ENCODE measurements around the gene DGUOK.

The DGUOK gene

DNA sequence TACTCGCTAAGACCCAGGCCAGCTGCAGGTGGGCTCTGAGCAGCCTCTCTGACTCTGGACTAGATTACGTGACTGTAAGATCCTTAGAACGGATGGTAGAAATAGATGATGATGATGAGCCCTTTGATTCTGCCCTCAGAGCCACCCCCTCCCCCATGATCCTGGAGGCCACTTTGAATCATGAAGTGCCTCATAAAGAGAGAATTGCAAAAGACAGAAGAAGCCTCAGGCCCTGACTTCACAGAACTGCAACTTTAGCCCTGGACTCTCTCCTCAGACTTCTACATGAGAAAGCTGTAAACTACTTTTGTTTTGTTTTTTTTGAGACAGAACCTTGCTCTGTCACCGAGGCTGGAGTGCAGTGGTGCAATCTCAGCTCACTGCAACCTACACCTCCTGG is 42.7 kb downstream of the DGUOK start:
- no peak overlapping the region for H3K4me3 Mint-ChIP-seq
- H3K4me1 Mint-ChIP-seq: peaks cover 40% of the 10 kb centered on the region
- no peak for ATAC-seq (replicated peaks; ENCODE audit: extremely low read depth, poor library complexity, severe bottlenecking)

GRCh38 chr2:73970141-73970803 is 43.6 kb downstream of the DGUOK start:
- peaks cover 33% of the 10 kb centered on the region for H3K4me1 Mint-ChIP-seq
- ATAC-seq (replicated peaks; ENCODE audit: extremely low read depth, poor library complexity, severe bottlenecking): peak; percentile 8
- H3K9me3 Mint-ChIP-seq: no peaks in the 10 kb centered on the region
- H3K27ac Mint-ChIP-seq (ENCODE audit: low read depth): peak overlapping the region; percentile 95
- H3K36me3 Mint-ChIP-seq (ENCODE audit: insufficient read depth): peaks cover 7% of the 10 kb centered on the region
- DNase-seq (ENCODE audit: low spot score in 2 of 2): no peak
- no peaks in the 10 kb centered on the region for H3K27me3 Mint-ChIP-seq
- H3K4me3 Mint-ChIP-seq: peak overlapping the region; percentile 69

More for the DNA sequence above, 42.7 kb downstream of the DGUOK start:
- DNase-seq (ENCODE audit: low spot score in 2 of 2): no peak
- Mint-ChIP-seq H3K27ac (ENCODE audit: low read depth) (peak overlapping the region; percentile 95), H3K27me3 (no peaks in the 10 kb centered on the region), H3K36me3 (ENCODE audit: insufficient read depth) (peaks cover 7% of the 10 kb centered on the region), H3K9me3 (no peaks in the 10 kb centered on the region)

GRCh38 chr2:73970850-73971471 is 44.3 kb downstream of the DGUOK start:
- H3K9me3 Mint-ChIP-seq: no peaks in the 10 kb centered on the region
- no peaks in the 10 kb centered on the region for H3K27me3 Mint-ChIP-seq
- H3K27ac Mint-ChIP-seq (ENCODE audit: low read depth): peak overlapping the region; percentile 95
- H3K4me1 Mint-ChIP-seq: peaks cover 33% of the 10 kb centered on the region
- peaks cover 7% of the 10 kb centered on the region for H3K36me3 Mint-ChIP-seq (ENCODE audit: insufficient read depth)
- peak overlapping the region; percentile 69 for H3K4me3 Mint-ChIP-seq
- ATAC-seq (replicated peaks; ENCODE audit: extremely low read depth, poor library complexity, severe bottlenecking) (peak; percentile 82), DNase-seq (ENCODE audit: low spot score in 2 of 2) (peak in 1 of 2 donors; percentile 49)

- DNase-seq (ENCODE audit: low spot score in 2 of 2): no peak
- no peaks in the 10 kb centered on the region for H3K27me3 Mint-ChIP-seq
- H3K4me3 Mint-ChIP-seq: no peak overlapping the region
- H3K27ac Mint-ChIP-seq (ENCODE audit: low read depth): no peak overlapping the region
- H3K4me1 Mint-ChIP-seq: peaks cover 32% of the 10 kb centered on the region
- no peak for ATAC-seq (replicated peaks; ENCODE audit: extremely low read depth, poor library complexity, severe bottlenecking)
- peaks cover 8% of the 10 kb centered on the region for H3K36me3 Mint-ChIP-seq (ENCODE audit: insufficient read depth)
- H3K9me3 Mint-ChIP-seq: no peaks in the 10 kb centered on the region
Measured at GRCh38 chr2:73971722-73972121, 45.0 kb downstream of the DGUOK start.

DNA sequence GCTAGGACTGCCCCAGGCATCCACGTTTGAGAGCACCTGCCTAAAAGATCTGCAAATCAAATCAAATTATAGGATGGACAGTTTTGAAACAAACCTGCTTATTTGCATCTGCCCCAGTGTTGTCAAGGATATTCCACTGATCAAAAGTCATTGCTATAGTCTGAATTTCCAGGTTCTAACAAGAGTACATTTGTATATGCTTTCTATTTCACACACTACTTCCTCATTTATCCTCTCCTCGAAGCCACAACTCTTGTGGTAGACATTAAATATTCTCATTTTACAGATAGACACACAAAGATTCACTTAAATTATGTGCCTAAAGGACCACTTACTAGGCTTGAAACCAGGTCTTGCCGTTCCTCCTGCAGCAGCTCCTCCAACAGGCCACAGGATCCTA is 46.2 kb downstream of the DGUOK start:
- H3K36me3 Mint-ChIP-seq (ENCODE audit: insufficient read depth): peaks cover 9% of the 10 kb centered on the region
- no peak overlapping the region for H3K4me3 Mint-ChIP-seq
- H3K27me3 Mint-ChIP-seq: no peaks in the 10 kb centered on the region
- no peaks in the 10 kb centered on the region for H3K9me3 Mint-ChIP-seq
- peak overlapping the region; percentile 38 for H3K27ac Mint-ChIP-seq (ENCODE audit: low read depth)
- peaks cover 28% of the 10 kb centered on the region for H3K4me1 Mint-ChIP-seq
- DNase-seq (ENCODE audit: low spot score in 2 of 2): no peak
- no peak for ATAC-seq (replicated peaks; ENCODE audit: extremely low read depth, poor library complexity, severe bottlenecking)

DNA sequence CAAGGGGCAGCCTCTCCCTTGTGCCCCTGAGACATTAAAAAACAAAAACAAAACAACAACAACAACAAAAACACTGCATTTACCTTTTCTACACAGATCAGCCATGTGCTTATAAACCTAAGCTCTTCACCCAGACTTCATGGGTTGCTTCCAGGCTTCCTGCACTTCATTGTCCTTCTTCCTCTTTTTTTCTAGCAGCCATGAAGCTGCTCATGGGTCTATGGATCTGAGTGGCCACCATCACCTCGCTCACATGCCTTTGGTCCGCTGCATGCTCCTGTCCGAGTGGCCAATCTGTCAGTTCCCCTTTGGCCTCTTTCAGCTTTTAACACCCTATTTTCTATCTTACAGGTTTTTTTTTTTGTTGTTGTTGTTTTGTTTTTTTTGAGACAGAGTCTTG is 49.1 kb downstream of the DGUOK start:
- H3K27ac Mint-ChIP-seq (ENCODE audit: low read depth): no peak overlapping the region
- H3K36me3 Mint-ChIP-seq (ENCODE audit: insufficient read depth): peaks cover 6% of the 10 kb centered on the region
- peaks cover 31% of the 10 kb centered on the region for H3K4me1 Mint-ChIP-seq
- no peaks in the 10 kb centered on the region for H3K9me3 Mint-ChIP-seq
- H3K4me3 Mint-ChIP-seq: no peak overlapping the region
- ATAC-seq (replicated peaks; ENCODE audit: extremely low read depth, poor library complexity, severe bottlenecking) (no peak), DNase-seq (ENCODE audit: low spot score in 2 of 2) (no peak)
- no peaks in the 10 kb centered on the region for H3K27me3 Mint-ChIP-seq

DNA sequence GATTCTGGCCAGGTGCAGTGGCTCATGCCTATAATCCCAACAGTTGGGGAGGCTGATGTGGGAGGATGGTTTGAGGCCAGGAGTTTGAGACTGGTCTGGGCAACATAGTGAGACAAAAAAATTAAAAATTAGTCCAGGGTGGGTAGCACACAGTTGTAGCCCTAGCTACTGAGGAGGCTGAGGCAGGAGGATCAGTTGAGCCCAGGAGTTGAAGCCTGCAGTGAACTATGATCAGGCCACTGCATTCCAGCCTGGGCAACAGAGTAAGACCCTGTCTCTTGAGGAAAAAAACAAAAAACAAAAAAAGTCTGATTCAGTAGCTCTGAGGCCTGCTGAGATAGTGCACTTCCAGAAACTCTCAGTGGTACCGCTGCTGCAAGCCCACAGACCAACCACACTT is 50.1 kb downstream of the DGUOK start:
- no peaks in the 10 kb centered on the region for H3K27me3 Mint-ChIP-seq

DNA sequence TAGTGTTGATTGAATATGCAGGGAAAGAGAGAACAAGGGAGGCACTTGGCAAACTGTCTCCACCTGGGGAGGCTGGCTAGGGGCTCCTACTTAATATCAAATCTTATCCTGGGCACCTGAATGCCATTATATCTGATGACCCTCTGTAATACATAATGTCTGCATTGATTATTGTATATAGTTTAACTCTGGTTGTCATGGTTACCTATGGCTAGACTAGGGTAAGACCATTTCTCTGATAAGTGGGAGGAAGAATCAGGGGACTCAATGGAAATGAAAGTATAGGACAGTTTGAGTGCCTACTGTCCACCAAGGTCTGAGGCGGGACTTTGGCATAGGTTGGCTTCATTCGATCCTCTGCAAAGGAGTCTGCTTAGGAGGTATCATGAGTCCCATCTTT is 50.8 kb downstream of the DGUOK start:
- no peak overlapping the region for H3K4me3 Mint-ChIP-seq
- DNase-seq (ENCODE audit: low spot score in 2 of 2) (no peak), ATAC-seq (replicated peaks; ENCODE audit: extremely low read depth, poor library complexity, severe bottlenecking) (no peak)
- H3K4me1 Mint-ChIP-seq: peaks cover 29% of the 10 kb centered on the region
- no peaks in the 10 kb centered on the region for H3K9me3 Mint-ChIP-seq
- peaks cover 3% of the 10 kb centered on the region for H3K36me3 Mint-ChIP-seq (ENCODE audit: insufficient read depth)
- H3K27ac Mint-ChIP-seq (ENCODE audit: low read depth): no peak overlapping the region
- no peaks in the 10 kb centered on the region for H3K27me3 Mint-ChIP-seq

More for the DNA sequence above, 50.1 kb downstream of the DGUOK start:
- H3K4me3 Mint-ChIP-seq: no peak overlapping the region
- DNase-seq (ENCODE audit: low spot score in 2 of 2) (no peak), ATAC-seq (replicated peaks; ENCODE audit: extremely low read depth, poor library complexity, severe bottlenecking) (no peak)
- peaks cover 30% of the 10 kb centered on the region for H3K4me1 Mint-ChIP-seq
- H3K36me3 Mint-ChIP-seq (ENCODE audit: insufficient read depth): peaks cover 3% of the 10 kb centered on the region
- H3K9me3 Mint-ChIP-seq: no peaks in the 10 kb centered on the region
- H3K27ac Mint-ChIP-seq (ENCODE audit: low read depth): no peak overlapping the region

DNA sequence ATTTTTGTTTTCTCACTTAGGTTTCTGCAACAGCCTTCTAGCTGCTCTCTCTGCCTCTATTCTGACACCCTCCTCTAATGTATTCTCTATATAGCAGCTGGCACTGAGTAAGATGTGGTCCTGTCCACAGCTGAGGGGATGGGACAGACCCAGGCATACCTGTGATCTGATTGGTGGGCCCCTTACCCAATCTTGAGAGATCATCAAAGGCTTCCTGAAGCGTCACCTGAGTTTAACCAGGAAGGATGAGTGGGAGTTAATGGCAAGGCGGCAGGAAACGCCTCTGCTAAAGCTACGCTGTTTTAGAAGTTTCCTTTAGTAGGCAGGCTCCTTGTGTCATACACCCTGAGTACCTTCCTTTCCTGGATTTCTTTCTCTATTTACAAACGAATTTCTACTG is 52.3 kb downstream of the DGUOK start:
- ATAC-seq (replicated peaks; ENCODE audit: extremely low read depth, poor library complexity, severe bottlenecking) (peak; percentile 90), DNase-seq (ENCODE audit: low spot score in 2 of 2) (peak in 1 of 2 donors; percentile 19)
- Mint-ChIP-seq H3K4me3 (peak overlapping the region; percentile 2), H3K9me3 (no peaks in the 10 kb centered on the region), H3K4me1 (peaks cover 38% of the 10 kb centered on the region), H3K36me3 (ENCODE audit: insufficient read depth) (peaks cover 6% of the 10 kb centered on the region), H3K27me3 (no peaks in the 10 kb centered on the region), H3K27ac (ENCODE audit: low read depth) (no peak overlapping the region)

DNA sequence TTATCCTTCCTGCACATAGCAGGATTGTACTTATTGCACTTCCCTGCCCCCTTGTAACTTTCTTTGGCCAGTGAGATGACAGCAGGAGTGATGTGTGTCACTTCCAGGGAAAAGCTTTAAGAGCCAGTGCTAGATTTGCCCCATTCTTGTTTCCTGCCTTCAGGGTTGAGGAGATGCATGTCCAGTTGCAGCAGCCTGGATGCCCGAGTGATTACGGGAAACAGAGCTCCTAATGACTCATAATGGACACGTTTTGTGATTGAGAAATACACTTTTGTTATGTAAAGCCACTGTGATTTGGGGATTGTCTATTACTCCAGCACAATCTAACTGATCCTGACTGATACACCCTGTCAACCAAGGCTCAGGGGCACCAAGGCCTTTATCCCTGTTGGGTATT is 53.0 kb downstream of the DGUOK start:
- DNase-seq (ENCODE audit: low spot score in 2 of 2) (no peak), ATAC-seq (replicated peaks; ENCODE audit: extremely low read depth, poor library complexity, severe bottlenecking) (no peak)
- Mint-ChIP-seq H3K4me1 (peaks cover 38% of the 10 kb centered on the region), H3K4me3 (peak overlapping the region; percentile 2), H3K9me3 (no peaks in the 10 kb centered on the region), H3K36me3 (ENCODE audit: insufficient read depth) (peaks cover 6% of the 10 kb centered on the region), H3K27me3 (no peaks in the 10 kb centered on the region), H3K27ac (ENCODE audit: low read depth) (no peak overlapping the region)

DNA sequence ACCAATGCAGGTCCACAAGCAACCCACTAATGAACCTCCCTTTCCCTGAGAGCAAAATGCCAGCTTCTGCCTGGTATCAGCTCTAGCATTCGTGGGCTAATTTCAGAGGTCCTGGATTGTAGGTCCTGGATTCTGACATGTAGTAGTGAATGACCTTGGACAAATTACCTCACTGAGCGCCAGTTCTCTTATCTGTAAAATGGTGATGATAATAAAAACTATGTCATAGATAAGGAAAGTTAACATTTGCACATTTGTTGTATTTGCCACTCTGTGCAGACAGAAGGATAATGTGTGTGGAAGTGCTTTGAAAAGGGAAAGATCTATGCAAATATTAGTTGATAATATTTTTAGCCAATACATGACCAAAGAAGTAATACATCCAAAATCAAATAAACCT is 53.9 kb downstream of the DGUOK start:
- ATAC-seq (replicated peaks; ENCODE audit: extremely low read depth, poor library complexity, severe bottlenecking) (no peak), DNase-seq (ENCODE audit: low spot score in 2 of 2) (no peak)
- Mint-ChIP-seq H3K4me1 (peaks cover 39% of the 10 kb centered on the region), H3K36me3 (ENCODE audit: insufficient read depth) (peaks cover 6% of the 10 kb centered on the region), H3K9me3 (no peaks in the 10 kb centered on the region), H3K27ac (ENCODE audit: low read depth) (no peak overlapping the region), H3K4me3 (no peak overlapping the region), H3K27me3 (no peaks in the 10 kb centered on the region)

GRCh38 chr2:73981081-73982001 is 54.7 kb downstream of the DGUOK start:
- no peaks in the 10 kb centered on the region for H3K27me3 Mint-ChIP-seq
- peaks cover 46% of the 10 kb centered on the region for H3K4me1 Mint-ChIP-seq
- DNase-seq (ENCODE audit: low spot score in 2 of 2) (no peak), ATAC-seq (replicated peaks; ENCODE audit: extremely low read depth, poor library complexity, severe bottlenecking) (no peak)
- peak overlapping the region; percentile 67 for H3K4me3 Mint-ChIP-seq
- no peaks in the 10 kb centered on the region for H3K9me3 Mint-ChIP-seq
- H3K27ac Mint-ChIP-seq (ENCODE audit: low read depth): no peak overlapping the region
- peaks cover 11% of the 10 kb centered on the region for H3K36me3 Mint-ChIP-seq (ENCODE audit: insufficient read depth)

Measured in central memory CD8-positive, alpha-beta T cell (primary cell).